Measurements from ENCODE around the gene HARS1. TPM values are rescaled to one million over a fixed set of nuclear protein-coding genes. Genes with fewer than 3 reads are reported as not detected.

Gene HARS1
- total and polyA plus RNA-seq, 10 of the 15 experiments (the other 5 are each of a cell fraction or from before 2014, with no cell fraction given) = 12.0 to 93.8 (median 76.9) TPM

DNA sequence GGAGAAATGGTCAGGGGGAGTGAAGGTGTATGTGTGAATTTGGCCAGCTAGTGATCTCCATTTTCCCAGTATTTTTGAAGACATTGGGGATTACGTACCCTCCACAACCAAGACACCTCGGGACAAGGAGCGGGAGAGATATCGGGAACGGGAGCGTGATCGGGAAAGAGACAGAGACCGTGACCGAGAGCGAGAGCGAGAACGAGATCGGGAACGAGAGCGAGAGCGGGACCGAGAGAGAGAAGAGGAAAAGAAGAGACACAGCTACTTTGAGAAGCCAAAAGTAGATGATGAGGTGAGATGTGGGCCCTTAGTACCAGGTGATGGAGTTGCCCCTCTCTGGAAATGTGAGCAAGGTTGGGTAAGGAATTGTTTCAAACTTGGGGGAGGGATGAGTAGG is 32.3 kb downstream of the HARS1 start:
- RAD21 ChIA-PET (ENCODE audit: unreplicated experiment) = no interaction called here
- H3K4me1 ChIP-seq (ENCODE audit: control insufficient read depth, insufficient read depth, low read length) = no peaks in the 10 kb centered on the region
- no peak overlapping the region for H2AFZ ChIP-seq (ENCODE audit: control insufficient read depth, low read depth, low read length)
- H3K27ac ChIP-seq (ENCODE audit: control insufficient read depth, insufficient read depth) = no peak overlapping the region
- SMC1A ChIA-PET (ENCODE audit: uncharacterized antibody, unreplicated experiment) = no interaction called here
- 92% methylated on average over 17 of the region's 17 CpGs for WGBS (ENCODE audit: insufficient coverage, insufficient replicate concordance, low lambda C conversion rate, missing lambda C conversion rate)
- no peak overlapping the region for H3K4me3 ChIP-seq
- CTCF ChIA-PET = interaction anchor here (0.9 kb wide), 1 partner anchor 24 kb away, joined by 3 read pairs; no protein-coding TSS in a partner anchor
- FAIRE-seq (no peak), DNase-seq (ENCODE audit: low read depth, low spot score) (no peak), ATAC-seq (no peak)
- POLR2A ChIA-PET = interaction anchor here (0.6 to 1.4 kb wide), 2 partner anchors 21 to 54 kb away, joined by 3 read pairs; no protein-coding TSS in a partner anchor
- no peaks in the 10 kb centered on the region for H3K79me2 ChIP-seq (ENCODE audit: control insufficient read depth, insufficient read depth, low read length)
- peaks cover 16 to 32% of the 10 kb centered on the region in 2 experiments for H3K36me3 ChIP-seq (ENCODE audit: control insufficient read depth in 2 of 2, insufficient read depth in 2 of 2, low read length in 1 of 2)
- BruUV-seq (replicated peaks) = no TSS peak
- intact Hi-C loops (cut with micrococcal nuclease; ENCODE audit: unreplicated experiment) = no loop called here
- no peaks in the 10 kb centered on the region for H4K20me1 ChIP-seq (ENCODE audit: control insufficient read depth, insufficient read depth)
- no peaks in the 10 kb centered on the region for H3K9me3 ChIP-seq (replicated peaks; ENCODE audit: control insufficient read depth, insufficient read depth, low read length)
- in situ Hi-C loops (cut with MboI) = no loop called here
- no peaks in the 10 kb centered on the region for H3K27me3 ChIP-seq (replicated peaks in 1 of 2; ENCODE audit: control insufficient read depth in 2 of 2, insufficient read depth in 2 of 2, low read length in 1 of 2)
- H3K9ac ChIP-seq (ENCODE audit: control insufficient read depth, insufficient read depth, low read length) = no peak overlapping the region
- no peak overlapping the region for H3K4me2 ChIP-seq (ENCODE audit: control insufficient read depth, insufficient read depth)
- TF ChIP-seq IRF5 (IDR thresholded peaks at IDR 0.05; ENCODE audit: borderline replicate concordance) (no peak), KDM1A (IDR thresholded peaks at IDR 0.05; ENCODE audit: borderline replicate concordance) (no peak), HDAC2 (IDR thresholded peaks at IDR 0.05) (no peak), BACH1 (IDR thresholded peaks at IDR 0.05; ENCODE audit: borderline replicate concordance) (no peak), NR2F1 (conservative IDR thresholded peaks at IDR 0.05) (no peak), ZBED1 (IDR thresholded peaks at IDR 0.05; ENCODE audit: borderline replicate concordance) (no peak), PRDM15 (CRISPR knock-in tag; IDR thresholded peaks at IDR 0.05) (no peak), SMC3 (IDR thresholded peaks at IDR 0.05; ENCODE audit: borderline replicate concordance, low read length) (no peak), CREM (IDR thresholded peaks at IDR 0.05; ENCODE audit: low read depth) (no peak), MLLT1 (IDR thresholded peaks at IDR 0.05) (no peak), KAT2A (conservative IDR thresholded peaks at IDR 0.05; ENCODE audit: control insufficient read depth, low read depth, low read length) (no peak), MTA3 (IDR thresholded peaks at IDR 0.05; ENCODE audit: borderline replicate concordance, low read length) (no peak), RAD51 (IDR thresholded peaks at IDR 0.05) (no peak), ZNF217 (IDR thresholded peaks at IDR 0.05) (no peak), FOXM1 (IDR thresholded peaks at IDR 0.05; ENCODE audit: low read depth, low read length) (no peak), PKNOX1 (IDR thresholded peaks at IDR 0.05) (no peak), FOXK2 (IDR thresholded peaks at IDR 0.05) (no peak)
- TF ChIP-seq, protein P1, sequence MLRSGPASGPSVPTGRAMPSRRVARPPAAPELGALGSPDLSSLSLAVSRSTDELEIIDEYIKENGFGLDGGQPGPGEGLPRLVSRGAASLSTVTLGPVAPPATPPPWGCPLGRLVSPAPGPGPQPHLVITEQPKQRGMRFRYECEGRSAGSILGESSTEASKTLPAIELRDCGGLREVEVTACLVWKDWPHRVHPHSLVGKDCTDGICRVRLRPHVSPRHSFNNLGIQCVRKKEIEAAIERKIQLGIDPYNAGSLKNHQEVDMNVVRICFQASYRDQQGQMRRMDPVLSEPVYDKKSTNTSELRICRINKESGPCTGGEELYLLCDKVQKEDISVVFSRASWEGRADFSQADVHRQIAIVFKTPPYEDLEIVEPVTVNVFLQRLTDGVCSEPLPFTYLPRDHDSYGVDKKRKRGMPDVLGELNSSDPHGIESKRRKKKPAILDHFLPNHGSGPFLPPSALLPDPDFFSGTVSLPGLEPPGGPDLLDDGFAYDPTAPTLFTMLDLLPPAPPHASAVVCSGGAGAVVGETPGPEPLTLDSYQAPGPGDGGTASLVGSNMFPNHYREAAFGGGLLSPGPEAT (IDR thresholded peaks at IDR 0.05; ENCODE audit: low read depth) = no peak

Data from GM12878 (cell line).